Nephron (organoid): Measurements from ENCODE around the gene TMIE.
"Not testable (repeated sequence)": the region's sequence is repeated elsewhere in the genome, so short reads cannot be mapped to it uniquely, and the experiment has no call there.

ENCODE experiments used
- H3K27ac Mint-ChIP-seq, 3 experiments: 2 replicates each; pipeline ENCODE4 v1.8.0; 2020; ENCODE audit warnings: mixed read lengths in 3 of 3, mild to moderate bottlenecking in 2 of 3, moderate library complexity in 1 of 3
- H3K27me3 Mint-ChIP-seq: 2 replicates; pipeline ENCODE4 v1.8.0; 2021; ENCODE audit warnings: low read depth, mild to moderate bottlenecking, moderate library complexity, mixed read lengths
- H3K36me3 Mint-ChIP-seq: 2 replicates; pipeline ENCODE4 v1.8.0; 2020; ENCODE audit warnings: low read depth, mixed read lengths
- H3K4me1 Mint-ChIP-seq: 2 replicates; pipeline ENCODE4 v1.8.0; 2020; ENCODE audit warnings: mixed read lengths
- H3K4me3 Mint-ChIP-seq, 3 experiments: 2 replicates each; pipeline ENCODE4 v1.8.0; 2020; ENCODE audit warnings: mild to moderate bottlenecking in 3 of 3, mixed read lengths in 3 of 3, moderate library complexity in 2 of 3
- H3K9me3 Mint-ChIP-seq: 2 replicates; pipeline ENCODE4 v1.8.0; 2020; ENCODE audit warnings: mixed read lengths
- TF ChIP-seq, protein P1 (sequence below), 3 experiments: fragments of 200-600 bp; sonication (generic); IDR thresholded peaks; one replicate each; pipeline ENCODE4 v1.5.0; 2021; ENCODE audit warnings: antibody characterized with exemption in 3 of 3; ENCODE audit not compliant: unreplicated experiment in 3 of 3

Gene TMIE

DNA sequence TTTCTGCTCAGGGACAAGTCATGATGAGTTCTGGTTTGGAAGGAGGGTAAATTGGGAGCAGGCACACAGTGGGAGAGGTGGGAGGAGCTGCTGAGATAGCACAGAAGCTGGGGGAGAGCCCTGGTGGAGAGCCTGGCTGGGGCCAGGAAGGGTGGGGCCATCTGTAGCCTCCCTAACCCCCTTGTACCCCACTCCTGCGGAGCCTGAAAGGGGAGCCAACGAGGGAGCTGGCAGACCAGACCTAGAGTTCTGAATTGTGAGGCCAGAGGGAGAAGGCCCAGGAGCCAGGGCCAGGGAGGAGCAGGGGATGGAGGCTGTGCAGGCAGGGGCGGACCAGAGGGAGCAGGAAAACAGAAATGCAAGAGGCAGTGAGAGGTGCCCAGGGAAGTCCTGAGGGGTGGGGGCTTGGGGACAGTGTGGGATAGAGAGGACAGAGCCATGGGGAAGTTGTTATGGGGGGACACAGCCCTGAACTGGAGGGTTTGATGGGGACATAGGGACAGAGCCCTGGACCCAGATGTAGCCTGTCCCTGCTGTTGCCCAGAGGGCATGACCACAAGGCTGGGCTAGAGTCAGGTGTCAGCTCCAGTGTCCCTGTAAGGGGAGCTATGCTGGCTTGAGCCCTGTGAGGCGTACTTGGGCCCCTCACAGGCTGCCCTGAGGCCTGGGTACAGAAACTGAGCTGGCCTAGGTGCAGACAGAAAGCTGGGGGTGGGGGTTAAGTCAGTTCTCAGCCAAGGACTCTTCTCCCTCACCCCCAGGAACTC lies 1.2 kb downstream of the TMIE start:
- TF ChIP-seq, protein P1, sequence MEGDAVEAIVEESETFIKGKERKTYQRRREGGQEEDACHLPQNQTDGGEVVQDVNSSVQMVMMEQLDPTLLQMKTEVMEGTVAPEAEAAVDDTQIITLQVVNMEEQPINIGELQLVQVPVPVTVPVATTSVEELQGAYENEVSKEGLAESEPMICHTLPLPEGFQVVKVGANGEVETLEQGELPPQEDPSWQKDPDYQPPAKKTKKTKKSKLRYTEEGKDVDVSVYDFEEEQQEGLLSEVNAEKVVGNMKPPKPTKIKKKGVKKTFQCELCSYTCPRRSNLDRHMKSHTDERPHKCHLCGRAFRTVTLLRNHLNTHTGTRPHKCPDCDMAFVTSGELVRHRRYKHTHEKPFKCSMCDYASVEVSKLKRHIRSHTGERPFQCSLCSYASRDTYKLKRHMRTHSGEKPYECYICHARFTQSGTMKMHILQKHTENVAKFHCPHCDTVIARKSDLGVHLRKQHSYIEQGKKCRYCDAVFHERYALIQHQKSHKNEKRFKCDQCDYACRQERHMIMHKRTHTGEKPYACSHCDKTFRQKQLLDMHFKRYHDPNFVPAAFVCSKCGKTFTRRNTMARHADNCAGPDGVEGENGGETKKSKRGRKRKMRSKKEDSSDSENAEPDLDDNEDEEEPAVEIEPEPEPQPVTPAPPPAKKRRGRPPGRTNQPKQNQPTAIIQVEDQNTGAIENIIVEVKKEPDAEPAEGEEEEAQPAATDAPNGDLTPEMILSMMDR (IDR thresholded peaks at IDR 0.05; ENCODE audit: unreplicated experiment in 3 of 3), result no peak
- Mint-ChIP-seq H3K27me3 (peaks cover 42% of the 10 kb centered on the region), H3K4me1 (peaks cover 14% of the 10 kb centered on the region), H3K27ac (peak overlapping the region in 1 of 3 experiments; percentile 24), H3K36me3 (no peaks in the 10 kb centered on the region), H3K9me3 (no peaks in the 10 kb centered on the region), H3K4me3 (peak overlapping the region in 1 of 3 experiments; percentile 53)

DNA sequence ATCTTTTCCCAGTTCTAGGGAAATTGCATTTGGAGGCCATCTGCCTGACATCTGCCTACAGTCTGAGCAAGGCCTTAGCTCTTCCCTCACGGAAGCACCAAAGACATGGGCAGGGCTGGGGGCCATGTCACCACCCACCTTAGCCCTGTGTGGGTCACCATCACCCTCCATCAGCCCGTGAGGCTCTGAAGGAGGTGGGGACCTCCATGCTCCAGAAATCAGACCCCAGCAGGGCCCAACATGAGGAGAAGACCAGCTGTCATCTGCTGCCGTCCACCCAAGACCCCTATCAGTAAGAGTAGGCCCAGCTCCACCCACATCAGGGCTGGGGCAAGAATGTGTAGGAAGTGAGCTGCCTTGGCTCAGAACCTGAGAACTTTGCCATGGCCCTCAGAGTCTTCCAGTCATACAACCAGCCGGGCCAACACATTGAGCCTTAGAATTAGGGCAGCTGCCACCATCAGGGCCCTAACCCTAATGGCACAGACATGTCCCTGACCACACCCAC lies 1.9 kb downstream of the TMIE start:
- H3K27ac Mint-ChIP-seq, result no peak overlapping the region
- H3K36me3 Mint-ChIP-seq, result no peaks in the 10 kb centered on the region
- peaks cover 14% of the 10 kb centered on the region for H3K4me1 Mint-ChIP-seq
- H3K4me3 Mint-ChIP-seq, result no peak overlapping the region
- peaks cover 42% of the 10 kb centered on the region for H3K27me3 Mint-ChIP-seq
- TF ChIP-seq, protein P1 (IDR thresholded peaks at IDR 0.05; ENCODE audit: unreplicated experiment in 3 of 3), result no peak
- H3K9me3 Mint-ChIP-seq, result no peaks in the 10 kb centered on the region

DNA sequence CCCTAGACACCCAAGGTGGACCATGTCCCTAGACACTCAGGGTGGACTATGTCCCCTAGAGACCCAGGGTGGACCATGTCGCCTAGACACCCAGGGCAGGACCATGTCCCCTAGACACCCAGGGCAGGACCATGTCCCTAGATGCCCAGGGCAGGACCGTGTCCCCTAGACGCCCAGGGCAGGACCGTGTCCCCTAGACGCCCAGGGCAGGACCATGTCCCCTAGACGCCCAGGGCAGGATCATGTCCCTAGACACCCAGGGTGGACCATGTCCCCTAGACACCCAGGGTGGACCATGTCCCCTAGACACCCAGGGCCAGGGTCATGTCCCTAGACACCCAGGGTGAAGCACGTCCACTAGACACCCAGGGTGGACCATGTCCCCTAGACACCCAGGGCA lies 3.2 kb downstream of the TMIE start:
- not testable (repeated sequence) for H3K4me3 Mint-ChIP-seq, H3K36me3 Mint-ChIP-seq, H3K27ac Mint-ChIP-seq, H3K9me3 Mint-ChIP-seq
- peaks cover 38% of the 10 kb centered on the region for H3K27me3 Mint-ChIP-seq
- H3K4me1 Mint-ChIP-seq, result peaks cover 12% of the 10 kb centered on the region

DNA sequence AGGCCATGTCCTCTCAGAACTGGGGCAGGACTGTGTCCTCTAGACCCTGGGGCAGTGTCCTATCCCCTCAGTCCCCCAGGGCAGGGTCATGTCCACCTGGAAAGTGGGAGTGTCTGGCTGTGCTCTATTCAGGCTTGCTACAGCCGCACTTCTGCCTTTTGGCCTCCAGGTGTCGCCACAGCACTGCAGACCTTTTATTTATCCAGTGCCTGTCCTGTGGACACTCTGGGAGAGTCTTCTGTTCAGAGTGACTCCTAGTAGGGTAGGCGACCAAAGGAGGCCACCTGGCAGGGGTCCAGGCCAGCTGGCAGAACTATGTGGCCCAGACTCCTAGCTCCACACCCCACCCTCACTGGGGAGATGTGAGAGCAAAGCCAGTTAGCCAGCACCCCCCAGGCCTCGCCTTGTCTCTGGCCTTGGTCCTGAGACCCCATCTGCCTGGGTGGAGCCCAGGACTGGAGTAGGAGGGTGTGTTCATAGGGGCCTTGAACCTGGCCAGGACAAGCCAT lies 3.9 kb downstream of the TMIE start:
- Mint-ChIP-seq H3K27ac (no peak overlapping the region), H3K36me3 (no peaks in the 10 kb centered on the region), H3K9me3 (no peaks in the 10 kb centered on the region), H3K27me3 (peaks cover 33% of the 10 kb centered on the region), H3K4me3 (peak overlapping the region in 1 of 3 experiments; percentile 19), H3K4me1 (peaks cover 8% of the 10 kb centered on the region)
- TF ChIP-seq, protein P1 (IDR thresholded peaks at IDR 0.05; ENCODE audit: unreplicated experiment in 3 of 3), result peak; percentile 95 to 97 (median 97)

DNA sequence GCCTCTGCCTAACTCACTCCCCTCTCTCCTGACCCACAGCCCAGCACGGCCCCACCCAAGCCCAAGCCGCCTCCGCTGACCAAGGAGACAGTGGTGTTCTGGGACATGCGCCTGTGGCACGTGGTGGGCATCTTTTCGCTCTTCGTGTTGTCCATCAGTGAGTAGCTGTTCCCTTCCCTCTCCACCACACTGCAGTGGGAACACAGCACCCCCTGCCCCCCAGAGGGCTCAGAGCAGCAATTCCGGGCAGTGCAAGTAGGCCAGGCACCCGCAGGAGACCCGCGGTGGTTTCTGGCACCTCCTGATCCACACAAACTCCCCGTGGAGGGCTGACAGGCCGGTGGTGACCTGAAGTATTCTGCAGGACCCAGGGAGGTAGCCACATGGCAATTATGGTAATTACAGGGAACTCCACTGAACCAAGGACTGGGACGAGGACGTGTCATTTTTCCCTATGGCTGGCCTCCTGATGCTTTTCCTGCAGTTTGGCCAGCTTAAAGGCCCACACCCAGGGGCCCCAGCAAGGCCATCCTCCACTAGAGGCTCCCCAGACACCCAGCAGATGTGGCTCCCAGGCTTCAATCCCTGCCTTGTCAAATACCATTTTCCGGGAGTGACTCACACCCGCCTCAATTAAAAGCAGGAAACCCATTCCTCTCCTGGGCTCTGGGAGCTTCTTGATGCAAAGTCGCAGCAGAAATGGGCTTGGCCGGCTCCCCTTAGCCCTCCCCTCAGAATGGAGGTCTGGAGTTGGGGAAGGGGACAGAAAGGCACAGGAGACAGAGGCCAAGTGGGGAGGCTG lies 4.8 kb downstream of the TMIE start:
- no peak overlapping the region for H3K4me3 Mint-ChIP-seq
- TF ChIP-seq, protein P1 (IDR thresholded peaks at IDR 0.05; ENCODE audit: unreplicated experiment in 3 of 3), result no peak
- no peaks in the 10 kb centered on the region for H3K9me3 Mint-ChIP-seq
- H3K4me1 Mint-ChIP-seq, result peaks cover 10% of the 10 kb centered on the region
- peaks cover 31% of the 10 kb centered on the region for H3K27me3 Mint-ChIP-seq
- H3K36me3 Mint-ChIP-seq, result no peaks in the 10 kb centered on the region
- no peak overlapping the region for H3K27ac Mint-ChIP-seq
